ENCODE measurements around the gene ERI3.

Gene ERI3

GRCh38 chr1:44289530-44289929 lies 65.5 kb downstream of the ERI3 start:
- no peak overlapping the region for H3K4me3 ChIP-seq (ENCODE audit: low read depth, low read length)
- no peak for TF ChIP-seq CTCF (IDR thresholded peaks at IDR 0.05; ENCODE audit: control insufficient read depth, extremely low read depth, insufficient read depth)
- no peak for DNase-seq (ENCODE audit: low read depth)

- no peak overlapping the region for H3K4me3 ChIP-seq (ENCODE audit: low read depth, low read length)
- no peak for TF ChIP-seq CTCF (IDR thresholded peaks at IDR 0.05; ENCODE audit: control insufficient read depth, extremely low read depth, insufficient read depth)
- DNase-seq (ENCODE audit: low read depth), result peak; percentile 21
Measured at GRCh38 chr1:44288883-44289282, 66.2 kb downstream of the ERI3 start.

- DNase-seq (ENCODE audit: low read depth), result no peak
- TF ChIP-seq CTCF (IDR thresholded peaks at IDR 0.05; ENCODE audit: control insufficient read depth, extremely low read depth, insufficient read depth), result no peak
- H3K4me3 ChIP-seq (ENCODE audit: low read depth, low read length), result no peak overlapping the region
Measured at GRCh38 chr1:44284184-44284583, 70.9 kb downstream of the ERI3 start.

GRCh38 chr1:44283524-44284173 lies 71.4 kb downstream of the ERI3 start:
- H3K4me3 ChIP-seq (ENCODE audit: low read depth, low read length), result no peak overlapping the region
- DNase-seq (ENCODE audit: low read depth), result peak; percentile 69
- TF ChIP-seq CTCF (IDR thresholded peaks at IDR 0.05; ENCODE audit: control insufficient read depth, extremely low read depth, insufficient read depth), result no peak

GRCh38 chr1:44282704-44283426 lies 72.2 kb downstream of the ERI3 start:
- TF ChIP-seq CTCF (IDR thresholded peaks at IDR 0.05; ENCODE audit: control insufficient read depth, extremely low read depth, insufficient read depth), result no peak
- DNase-seq (ENCODE audit: low read depth), result no peak
- no peak overlapping the region for H3K4me3 ChIP-seq (ENCODE audit: low read depth, low read length)

- DNase-seq (ENCODE audit: low read depth), result no peak
- TF ChIP-seq CTCF (IDR thresholded peaks at IDR 0.05; ENCODE audit: control insufficient read depth, extremely low read depth, insufficient read depth), result no peak
- no peak overlapping the region for H3K4me3 ChIP-seq (ENCODE audit: low read depth, low read length)
Measured at GRCh38 chr1:44281962-44282703, 72.9 kb downstream of the ERI3 start.

All from LNCaP clone FGC (cell line).